KBM-7 (cell line): ENCODE data around the gene ARHGAP44.
"Not testable (repeated sequence)": the region's sequence is repeated elsewhere in the genome, so short reads cannot be mapped to it uniquely, and the experiment has no call there.

Source experiments
- DNase-seq: peaks from one replicate; pipeline ENCODE4 v3.0.0-alpha.2; 2015
- in situ Hi-C: fragments of 300-500 bp; cut with MboI; formaldehyde crosslinking; loops from 2 replicates; pipeline ENCODE4 v1.14.3; 2020; ENCODE audit warnings: low sequenced_read_pairs, low pct_unique_long_range_greater_than_20kb, mixed read lengths

The ARHGAP44 gene

GRCh38 chr17:12952012-12952411 is 162.7 kb downstream of the ARHGAP44 start:
- DNase-seq = no peak
- in situ Hi-C loops = no loop called here

- no peak for DNase-seq
- in situ Hi-C loops = no loop called here
These were observed 163.9 kb downstream of the ARHGAP44 start for GRCh38 chr17:12953156-12953555.

- DNase-seq = no peak
- in situ Hi-C loops = no loop called here
These were observed 166.2 kb downstream of the ARHGAP44 start for GRCh38 chr17:12955521-12955920.

GRCh38 chr17:12958786-12959185 is 169.5 kb downstream of the ARHGAP44 start:
- in situ Hi-C loops = no loop called here
- no peak for DNase-seq

- no peak for DNase-seq
- in situ Hi-C loops = no loop called here
These were observed 170.1 kb downstream of the ARHGAP44 start for GRCh38 chr17:12959441-12959840.

GRCh38 chr17:12961655-12962054 is 172.4 kb downstream of the ARHGAP44 start:
- DNase-seq = no peak
- in situ Hi-C loops = no loop called here

- DNase-seq = no peak
- in situ Hi-C loops = no loop called here
These were observed 174.2 kb downstream of the ARHGAP44 start for GRCh38 chr17:12963505-12963904.

- no peak for DNase-seq
- in situ Hi-C loops = no loop called here
These were observed 174.9 kb downstream of the ARHGAP44 start for GRCh38 chr17:12964162-12964561.

- no peak for DNase-seq
- in situ Hi-C loops = no loop called here
These were observed 175.5 kb downstream of the ARHGAP44 start for GRCh38 chr17:12964840-12965239.

GRCh38 chr17:12965988-12966387 is 176.7 kb downstream of the ARHGAP44 start:
- DNase-seq = no peak
- in situ Hi-C loops = no loop called here

GRCh38 chr17:12966413-12966812 is 177.1 kb downstream of the ARHGAP44 start:
- in situ Hi-C loops = no loop called here
- DNase-seq = no peak

- in situ Hi-C loops = no loop called here
- no peak for DNase-seq
These were observed 178.7 kb downstream of the ARHGAP44 start for GRCh38 chr17:12967962-12968361.

GRCh38 chr17:12973496-12974004 is 184.3 kb downstream of the ARHGAP44 start:
- in situ Hi-C loops = no loop called here

GRCh38 chr17:12974005-12974531 is 184.8 kb downstream of the ARHGAP44 start:
- in situ Hi-C loops = no loop called here
- DNase-seq = no peak

More at GRCh38 chr17:12973496-12974004, 184.3 kb downstream of the ARHGAP44 start:
- DNase-seq = no peak

- DNase-seq = no peak
- in situ Hi-C loops = no loop called here
These were observed 187.9 kb downstream of the ARHGAP44 start for GRCh38 chr17:12977008-12977751.

- in situ Hi-C loops, DNase-seq: not testable (repeated sequence)
These were observed 189.5 kb downstream of the ARHGAP44 start for GRCh38 chr17:12978787-12979186.

GRCh38 chr17:12979246-12979645 is 189.9 kb downstream of the ARHGAP44 start:
- in situ Hi-C loops = no loop called here
- DNase-seq = no peak

- in situ Hi-C loops = no loop called here
- no peak for DNase-seq
These were observed 190.7 kb downstream of the ARHGAP44 start for GRCh38 chr17:12979826-12980500.

- in situ Hi-C loops = no loop called here
- DNase-seq = no peak
These were observed 192.9 kb downstream of the ARHGAP44 start for GRCh38 chr17:12982224-12982623.
